Islet precursor cell (in vitro differentiated cells): Measurements from ENCODE around the gene LTB4R2.
A peak's percentile ranks its signal among the peaks of the same experiment; 100 is the strongest.
"Not testable (repeated sequence)": the region's sequence is repeated elsewhere in the genome, so short reads cannot be mapped to it uniquely, and the experiment has no call there.

ENCODE experiments used
- DNase-seq: peaks from one replicate; pipeline ENCODE4 v3.0.0-alpha.2; 2018

The LTB4R2 gene

GRCh38 chr14:24321212-24321975 is 11.5 kb downstream of the LTB4R2 start:
- peak; percentile 76 for DNase-seq

- no peak for DNase-seq
These were observed 12.7 kb downstream of the LTB4R2 start for GRCh38 chr14:24322672-24323071.

GRCh38 chr14:24323341-24323740 is 13.4 kb downstream of the LTB4R2 start:
- no peak for DNase-seq

GRCh38 chr14:24324024-24324423 is 14.1 kb downstream of the LTB4R2 start:
- DNase-seq: no peak

- DNase-seq: no peak
These were observed 15.1 kb downstream of the LTB4R2 start for GRCh38 chr14:24325041-24325530.

- no peak for DNase-seq
These were observed 16.0 kb downstream of the LTB4R2 start for GRCh38 chr14:24325963-24326362.

GRCh38 chr14:24327303-24327702 is 17.4 kb downstream of the LTB4R2 start:
- DNase-seq: no peak

- DNase-seq: not testable (repeated sequence)
These were observed 18.0 kb downstream of the LTB4R2 start for GRCh38 chr14:24327914-24328313.

- DNase-seq: no peak
These were observed 19.2 kb downstream of the LTB4R2 start for GRCh38 chr14:24329073-24329663.

GRCh38 chr14:24329736-24330135 is 19.8 kb downstream of the LTB4R2 start:
- no peak for DNase-seq

- no peak for DNase-seq
These were observed 21.2 kb downstream of the LTB4R2 start for GRCh38 chr14:24330973-24331674.

GRCh38 chr14:24331731-24332267 is 21.9 kb downstream of the LTB4R2 start:
- no peak for DNase-seq

- DNase-seq: peak; percentile 85
These were observed 22.5 kb downstream of the LTB4R2 start for GRCh38 chr14:24332268-24332993.

- DNase-seq: no peak
These were observed 24.7 kb downstream of the LTB4R2 start, which contains the start of gene ADCY4 for GRCh38 chr14:24334431-24335291. ADCY4 (minus strand) TSS chr14:24335071; CDS start chr14:24334652, 419 bp downstream.

GRCh38 chr14:24335461-24336171 is 25.7 kb downstream of the LTB4R2 start:
- no peak for DNase-seq

- no peak for DNase-seq
These were observed 27.3 kb downstream of the LTB4R2 start for GRCh38 chr14:24337144-24337823.

GRCh38 chr14:24337824-24338175 is 27.9 kb downstream of the LTB4R2 start:
- DNase-seq: no peak

GRCh38 chr14:24338843-24339242 is 28.9 kb downstream of the LTB4R2 start:
- DNase-seq: no peak

- DNase-seq: no peak
These were observed 29.6 kb downstream of the LTB4R2 start, which contains the start of gene RIPK3 for GRCh38 chr14:24339284-24340151. RIPK3 (minus strand) TSS chr14:24339991; CDS start chr14:24339826, 165 bp downstream.
